ENCODE measurements around the gene CLDND2.

The CLDND2 gene

GRCh38 chr19:51342631-51343569 lies 25.9 kb downstream of the CLDND2 start:
- H4K91ac ChIP-seq (ENCODE audit: low read depth, low read length, poor library complexity), result no peak overlapping the region
- peaks cover 2 to 5% of the 10 kb centered on the region in 2 donors for H3K4me1 ChIP-seq (ENCODE audit: control insufficient read depth in 2 of 2, insufficient read depth in 1 of 2, low read depth in 1 of 2, low read length in 2 of 2)
- no peak overlapping the region for H3K14ac ChIP-seq (ENCODE audit: low read length)
- no peak overlapping the region for H3K18ac ChIP-seq (ENCODE audit: low read length)
- peak overlapping the region; percentile 16 for H2BK12ac ChIP-seq (ENCODE audit: low read length)
- no peak overlapping the region for H3K4me2 ChIP-seq (ENCODE audit: insufficient read depth, low read length, poor library complexity, severe bottlenecking)
- peaks cover 2% of the 10 kb centered on the region for H3K79me1 ChIP-seq (ENCODE audit: low read depth, low read length)
- no peak overlapping the region for H3K27ac ChIP-seq (replicated peaks; ENCODE audit: low read length)
- no peak overlapping the region for H3K4ac ChIP-seq (ENCODE audit: low read length)
- H2BK5ac ChIP-seq (ENCODE audit: low read length), result no peak overlapping the region
- no peak overlapping the region for H3K9ac ChIP-seq (ENCODE audit: low read depth, low read length, poor library complexity)
- H2BK15ac ChIP-seq (ENCODE audit: low read length), result peak overlapping the region; percentile 3
- no CpG with 5 or more reads among the region's 9 CpGs for WGBS, 2 donors (ENCODE audit: extremely low coverage in 2 of 2, insufficient read length in 2 of 2, insufficient replicate concordance in 1 of 2)
- peaks cover 0 to 19% (median 7%) of the 10 kb centered on the region in 3 experiments for H3K27me3 ChIP-seq (ENCODE audit: control insufficient read depth in 3 of 3, insufficient read depth in 3 of 3, low read depth in 1 of 3, low read length in 3 of 3)
- no peak overlapping the region for H4K8ac ChIP-seq (ENCODE audit: low read depth, low read length)
- DNase-seq (ENCODE audit: low spot score), result no peak
- H3K23ac ChIP-seq (ENCODE audit: low read depth, low read length, poor library complexity), result no peak overlapping the region
- no peak overlapping the region for H2AFZ ChIP-seq (ENCODE audit: low read length)
- no peak overlapping the region for H3K4me3 ChIP-seq (ENCODE audit: low read length in 2 of 2)
- no peaks in the 10 kb centered on the region for H3K9me3 ChIP-seq (replicated peaks in 1 of 2; ENCODE audit: control insufficient read depth in 2 of 2, insufficient read depth in 1 of 2, low read depth in 1 of 2, low read length in 2 of 2)
- H3K36me3 ChIP-seq (replicated peaks in 1 of 2; ENCODE audit: control insufficient read depth in 2 of 2, insufficient read depth in 2 of 2, low read length in 2 of 2), result peaks cover 0 to 4% of the 10 kb centered on the region in 2 donors
- no peak overlapping the region for H2BK120ac ChIP-seq (ENCODE audit: low read depth, low read length)
- H2AK5ac ChIP-seq (ENCODE audit: low read depth, low read length), result no peak overlapping the region

DNA sequence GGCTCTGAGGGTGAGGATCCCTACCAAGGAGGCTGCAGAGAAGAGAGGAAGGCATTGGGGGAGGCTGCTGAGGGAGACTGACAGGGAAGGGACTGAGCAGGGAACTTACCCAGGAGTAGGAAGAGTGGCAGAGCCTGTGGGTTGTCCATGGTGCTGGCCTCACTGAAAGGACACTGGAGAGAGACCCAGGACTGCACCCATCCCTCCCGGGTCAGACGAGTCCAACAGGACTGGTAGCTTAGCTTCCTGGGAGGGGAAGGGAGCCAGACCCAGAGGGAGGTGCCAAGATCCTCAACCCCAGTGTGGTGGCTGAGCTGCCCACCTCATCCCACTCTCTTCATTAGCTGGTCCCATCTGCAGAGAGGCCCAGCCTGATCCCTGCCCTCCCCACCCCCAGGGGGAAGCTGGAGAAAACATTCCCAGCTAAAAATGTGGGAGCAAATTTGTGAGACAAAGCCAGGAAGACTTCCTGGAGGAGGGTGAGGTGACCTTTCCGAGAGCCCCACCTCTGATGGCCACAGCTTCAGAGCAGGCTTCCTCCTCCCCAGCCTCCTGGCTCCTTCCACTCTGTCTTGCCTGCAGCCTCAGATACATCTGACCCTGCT lies 26.7 kb downstream of the CLDND2 start, which contains the start of gene VSIG10L:
TSS of gene VSIG10L (minus strand) at position 164 of the 605 bp plus-strand sequence. CDS start at position 149, 15 bp downstream.
- no peak within 1 kb of the TSS for H4K8ac ChIP-seq (ENCODE audit: low read depth, low read length)
- peaks cover 2% of the 10 kb centered on the region for H3K79me1 ChIP-seq (ENCODE audit: low read depth, low read length)
- H3K14ac ChIP-seq (ENCODE audit: low read length), result peak within 1 kb of the TSS; percentile 97
- no peak within 1 kb of the TSS for H4K91ac ChIP-seq (ENCODE audit: low read depth, low read length, poor library complexity)
- peak within 1 kb of the TSS in 1 of 2 donors; percentile 59 for H3K4me3 ChIP-seq (ENCODE audit: low read length in 2 of 2)
- peak within 1 kb of the TSS; percentile 98 for H2BK15ac ChIP-seq (ENCODE audit: low read length)
- H3K27ac ChIP-seq (replicated peaks; ENCODE audit: low read length), result no peak within 1 kb of the TSS
- H3K4me2 ChIP-seq (ENCODE audit: insufficient read depth, low read length, poor library complexity, severe bottlenecking), result no peak within 1 kb of the TSS
- no peak within 1 kb of the TSS for H2AFZ ChIP-seq (ENCODE audit: low read length)
- H3K9me3 ChIP-seq (replicated peaks in 1 of 2; ENCODE audit: control insufficient read depth in 2 of 2, insufficient read depth in 1 of 2, low read depth in 1 of 2, low read length in 2 of 2), result no peaks in the 10 kb centered on the region
- no CpG with 5 or more reads among the region's 3 CpGs for WGBS, 2 donors (ENCODE audit: extremely low coverage in 2 of 2, insufficient read length in 2 of 2, insufficient replicate concordance in 1 of 2)
- peak within 1 kb of the TSS; percentile 66 for H2BK120ac ChIP-seq (ENCODE audit: low read depth, low read length)
- peak within 1 kb of the TSS; percentile 71 for H2BK5ac ChIP-seq (ENCODE audit: low read length)
- H3K4me1 ChIP-seq (ENCODE audit: control insufficient read depth in 2 of 2, insufficient read depth in 1 of 2, low read depth in 1 of 2, low read length in 2 of 2), result peaks cover 2 to 5% of the 10 kb centered on the region in 2 donors
- H2AK5ac ChIP-seq (ENCODE audit: low read depth, low read length), result peak within 1 kb of the TSS; percentile 96
- peak within 1 kb of the TSS; percentile 16 for H2BK12ac ChIP-seq (ENCODE audit: low read length)
- H3K18ac ChIP-seq (ENCODE audit: low read length), result peak within 1 kb of the TSS; percentile 89
- no peak for DNase-seq (ENCODE audit: low spot score)
- peaks cover 0 to 3% of the 10 kb centered on the region in 2 donors for H3K36me3 ChIP-seq (replicated peaks in 1 of 2; ENCODE audit: control insufficient read depth in 2 of 2, insufficient read depth in 2 of 2, low read length in 2 of 2)
- peak within 1 kb of the TSS; percentile 96 for H3K23ac ChIP-seq (ENCODE audit: low read depth, low read length, poor library complexity)
- peak within 1 kb of the TSS; percentile 38 for H3K9ac ChIP-seq (ENCODE audit: low read depth, low read length, poor library complexity)
- peaks cover 0 to 19% (median 7%) of the 10 kb centered on the region in 3 experiments for H3K27me3 ChIP-seq (ENCODE audit: control insufficient read depth in 3 of 3, insufficient read depth in 3 of 3, low read depth in 1 of 3, low read length in 3 of 3)
- no peak within 1 kb of the TSS for H3K4ac ChIP-seq (ENCODE audit: low read length)

DNA sequence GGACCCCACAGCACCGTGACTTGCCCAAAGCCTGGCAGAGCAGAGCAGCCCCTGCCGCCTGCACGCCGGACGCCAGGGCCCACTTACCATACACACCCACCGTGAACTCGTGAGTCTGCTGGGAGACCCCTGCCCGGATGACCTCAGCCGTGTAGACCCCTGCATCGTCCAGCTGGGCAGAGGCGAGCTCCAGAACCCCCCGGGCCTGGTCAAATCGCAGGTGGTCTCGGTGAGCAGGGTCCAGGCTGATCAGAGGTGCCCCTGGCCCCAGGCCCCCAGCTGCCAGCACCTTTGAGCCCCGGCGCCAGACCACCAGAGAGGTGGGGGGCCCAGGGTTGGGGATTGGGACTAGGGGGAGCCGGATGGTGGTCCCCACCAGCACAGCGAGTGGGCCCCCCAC lies 27.7 kb downstream of the CLDND2 start:
- Histone ChIP-seq H3K9ac (ENCODE audit: low read depth, low read length, poor library complexity) (peak overlapping the region; percentile 38), H3K4ac (ENCODE audit: low read length) (no peak overlapping the region), H4K8ac (ENCODE audit: low read depth, low read length) (no peak overlapping the region), H2BK15ac (ENCODE audit: low read length) (peak overlapping the region; percentile 98), H3K9me3 (replicated peaks in 1 of 2; ENCODE audit: control insufficient read depth in 2 of 2, insufficient read depth in 1 of 2, low read depth in 1 of 2, low read length in 2 of 2) (no peaks in the 10 kb centered on the region), H2AFZ (ENCODE audit: low read length) (peak overlapping the region; percentile 95), H2BK12ac (ENCODE audit: low read length) (no peak overlapping the region), H3K4me2 (ENCODE audit: insufficient read depth, low read length, poor library complexity, severe bottlenecking) (no peak overlapping the region), H3K27me3 (ENCODE audit: control insufficient read depth in 3 of 3, insufficient read depth in 3 of 3, low read depth in 1 of 3, low read length in 3 of 3) (peaks cover 0 to 19% (median 7%) of the 10 kb centered on the region in 3 experiments), H2BK5ac (ENCODE audit: low read length) (peak overlapping the region; percentile 71), H3K23ac (ENCODE audit: low read depth, low read length, poor library complexity) (peak overlapping the region; percentile 96), H3K18ac (ENCODE audit: low read length) (peak overlapping the region; percentile 89), H3K36me3 (replicated peaks in 1 of 2; ENCODE audit: control insufficient read depth in 2 of 2, insufficient read depth in 2 of 2, low read length in 2 of 2) (no peaks in the 10 kb centered on the region), H3K79me1 (ENCODE audit: low read depth, low read length) (peaks cover 2% of the 10 kb centered on the region), H2AK5ac (ENCODE audit: low read depth, low read length) (peak overlapping the region; percentile 96), H3K14ac (ENCODE audit: low read length) (peak overlapping the region; percentile 97), H3K27ac (replicated peaks; ENCODE audit: low read length) (no peak overlapping the region), H2BK120ac (ENCODE audit: low read depth, low read length) (peak overlapping the region; percentile 66), H4K91ac (ENCODE audit: low read depth, low read length, poor library complexity) (no peak overlapping the region), H3K4me3 (ENCODE audit: low read length in 2 of 2) (peak overlapping the region in 1 of 2 donors; percentile 59), H3K4me1 (ENCODE audit: control insufficient read depth in 2 of 2, insufficient read depth in 1 of 2, low read depth in 1 of 2, low read length in 2 of 2) (peaks cover 2 to 5% of the 10 kb centered on the region in 2 donors)
- no CpG with 5 or more reads among the region's 18 CpGs for WGBS, 2 donors (ENCODE audit: extremely low coverage in 2 of 2, insufficient read length in 2 of 2, insufficient replicate concordance in 1 of 2)
- no peak for DNase-seq (ENCODE audit: low spot score)

Data from neuronal stem cell (in vitro differentiated cells).